GM18505 (cell line): ENCODE results near the gene TUBD1.
"Not testable (repeated sequence)": the region's sequence is repeated elsewhere in the genome, so short reads cannot be mapped to it uniquely, and the experiment has no call there.

Experiments
- ATAC-seq: cut with Tn5 transposase; IDR thresholded peaks from one replicate; pipeline ENCODE4 v1.9.1; 2021; ENCODE audit not compliant: unreplicated experiment
- POLR2A ChIP-seq: IDR thresholded peaks from 4 replicates; pipeline ENCODE4 v1.6.1; 2011; ENCODE audit warnings: borderline replicate concordance; ENCODE audit not compliant: insufficient read depth, insufficient read length; ENCODE audit errors: extremely low read depth

The TUBD1 gene, protein sequence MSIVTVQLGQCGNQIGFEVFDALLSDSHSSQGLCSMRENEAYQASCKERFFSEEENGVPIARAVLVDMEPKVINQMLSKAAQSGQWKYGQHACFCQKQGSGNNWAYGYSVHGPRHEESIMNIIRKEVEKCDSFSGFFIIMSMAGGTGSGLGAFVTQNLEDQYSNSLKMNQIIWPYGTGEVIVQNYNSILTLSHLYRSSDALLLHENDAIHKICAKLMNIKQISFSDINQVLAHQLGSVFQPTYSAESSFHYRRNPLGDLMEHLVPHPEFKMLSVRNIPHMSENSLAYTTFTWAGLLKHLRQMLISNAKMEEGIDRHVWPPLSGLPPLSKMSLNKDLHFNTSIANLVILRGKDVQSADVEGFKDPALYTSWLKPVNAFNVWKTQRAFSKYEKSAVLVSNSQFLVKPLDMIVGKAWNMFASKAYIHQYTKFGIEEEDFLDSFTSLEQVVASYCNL

DNA sequence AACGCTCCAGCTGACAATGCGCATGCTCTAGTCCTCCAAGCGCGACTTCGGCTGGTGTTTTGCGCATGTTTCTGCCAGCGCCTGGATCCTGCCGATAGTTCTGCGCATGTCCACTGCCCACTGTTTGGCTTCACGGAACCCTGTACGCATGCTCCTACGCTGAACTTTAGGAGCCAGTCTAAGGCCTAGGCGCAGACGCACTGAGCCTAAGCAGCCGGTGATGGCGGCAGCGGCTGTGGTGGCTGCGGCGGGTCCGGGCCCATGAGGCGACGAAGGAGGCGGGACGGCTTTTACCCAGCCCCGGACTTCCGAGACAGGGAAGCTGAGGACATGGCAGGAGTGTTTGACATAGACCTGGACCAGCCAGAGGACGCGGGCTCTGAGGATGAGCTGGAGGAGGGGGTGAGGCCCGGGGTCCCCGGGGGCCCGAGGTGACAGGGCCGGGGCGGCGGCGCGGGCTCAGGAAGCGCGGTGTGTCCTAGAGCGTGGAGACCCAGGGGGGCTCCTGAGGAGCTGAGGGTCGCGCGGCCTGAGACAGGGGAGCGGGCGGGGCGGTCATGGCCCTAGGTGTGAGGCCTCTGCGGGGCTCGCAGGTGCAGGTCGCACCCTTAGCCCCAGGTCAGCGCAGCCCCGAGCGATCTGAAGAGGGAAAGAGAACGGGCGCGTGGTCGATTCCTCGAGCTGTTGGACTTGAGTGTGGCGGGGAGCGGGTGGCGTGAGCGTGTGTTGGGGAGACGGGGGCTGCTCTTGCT, at the start of gene TUBD1, which contains the start of gene RPS6KB1:
Gene TUBD1 (minus strand): TSS at position 20 of the 752 bp plus-strand sequence. CDS start 1,941 bp downstream, outside the sequence.
Gene RPS6KB1 (plus strand): TSS at position 198 of the 752 bp plus-strand sequence. CDS start 64 bp downstream, at position 262.
- ATAC-seq, result peak; percentile 79
- peak; percentile 96 for TF ChIP-seq POLR2A

GRCh38 chr17:59941131-59941530, 48.4 kb upstream of the TUBD1 start:
- TF ChIP-seq POLR2A, result no peak

DNA sequence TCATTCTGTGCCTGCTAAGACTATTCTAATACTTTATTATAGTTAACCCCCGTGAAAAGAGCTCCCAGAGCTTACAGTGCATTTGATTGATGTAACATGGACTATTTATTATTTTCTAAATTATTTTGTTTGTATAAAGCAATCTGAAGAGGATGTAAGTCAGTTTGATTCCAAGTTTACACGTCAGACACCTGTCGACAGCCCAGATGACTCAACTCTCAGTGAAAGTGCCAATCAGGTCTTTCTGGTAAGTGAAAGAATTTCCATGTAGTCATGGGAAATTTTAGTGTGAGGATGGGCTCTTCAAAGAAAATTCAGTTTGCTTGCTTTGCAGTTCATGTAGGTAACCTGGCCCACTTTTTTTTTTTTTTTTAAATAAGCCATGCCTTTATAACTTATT, 48.0 kb upstream of the TUBD1 start:
- ATAC-seq, result not testable (repeated sequence)

More at GRCh38 chr17:59941131-59941530, 48.4 kb upstream of the TUBD1 start:
- no peak for ATAC-seq

DNA sequence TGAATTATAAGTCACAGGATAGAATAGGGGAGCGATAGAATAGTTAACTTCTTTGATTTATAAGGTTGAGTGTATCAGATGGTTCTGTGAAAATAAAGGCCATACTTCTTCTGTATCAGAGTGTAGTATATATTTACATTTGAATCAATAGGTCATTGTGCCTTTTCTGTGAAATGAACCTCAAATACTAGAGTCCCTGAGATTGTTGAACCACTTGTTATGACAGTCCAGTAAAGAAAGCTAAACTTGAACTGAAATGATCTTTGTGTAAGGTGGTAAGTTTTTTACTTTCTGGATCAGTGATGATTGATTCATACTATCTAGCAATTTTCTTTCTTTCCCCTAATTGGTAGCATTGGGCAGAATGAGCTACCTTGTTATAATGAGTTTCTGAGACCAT, 40.6 kb upstream of the TUBD1 start:
- ATAC-seq, result not testable (repeated sequence)

- not testable (repeated sequence) for ATAC-seq
These were observed 38.0 kb upstream of the TUBD1 start for GRCh38 chr17:59930768-59931167.

GRCh38 chr17:59930121-59930520, 37.4 kb upstream of the TUBD1 start:
- not testable (repeated sequence) for ATAC-seq

DNA sequence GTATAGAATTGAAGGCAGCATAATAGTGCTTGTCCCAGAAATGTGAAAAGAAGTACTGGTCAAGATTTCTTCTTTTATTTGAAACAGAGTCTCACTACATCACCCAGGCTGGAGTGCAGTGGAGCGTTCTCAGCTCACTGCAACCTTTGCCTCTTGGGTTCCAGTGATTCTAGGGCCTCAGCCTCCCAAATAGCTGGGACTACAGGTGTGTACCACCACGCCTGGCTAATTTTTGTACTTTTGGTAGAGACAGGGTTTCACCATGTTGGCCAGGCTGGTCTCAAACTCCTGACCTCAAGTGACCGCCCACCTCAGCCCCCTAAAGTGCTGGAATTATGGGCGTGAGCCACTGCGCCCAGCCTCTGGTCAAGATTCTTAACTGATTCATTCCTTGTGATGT, 27.9 kb upstream of the TUBD1 start:
- ATAC-seq, result not testable (repeated sequence)

GRCh38 chr17:59916446-59916845, 23.7 kb upstream of the TUBD1 start:
- ATAC-seq, result no peak
- no peak for TF ChIP-seq POLR2A

DNA sequence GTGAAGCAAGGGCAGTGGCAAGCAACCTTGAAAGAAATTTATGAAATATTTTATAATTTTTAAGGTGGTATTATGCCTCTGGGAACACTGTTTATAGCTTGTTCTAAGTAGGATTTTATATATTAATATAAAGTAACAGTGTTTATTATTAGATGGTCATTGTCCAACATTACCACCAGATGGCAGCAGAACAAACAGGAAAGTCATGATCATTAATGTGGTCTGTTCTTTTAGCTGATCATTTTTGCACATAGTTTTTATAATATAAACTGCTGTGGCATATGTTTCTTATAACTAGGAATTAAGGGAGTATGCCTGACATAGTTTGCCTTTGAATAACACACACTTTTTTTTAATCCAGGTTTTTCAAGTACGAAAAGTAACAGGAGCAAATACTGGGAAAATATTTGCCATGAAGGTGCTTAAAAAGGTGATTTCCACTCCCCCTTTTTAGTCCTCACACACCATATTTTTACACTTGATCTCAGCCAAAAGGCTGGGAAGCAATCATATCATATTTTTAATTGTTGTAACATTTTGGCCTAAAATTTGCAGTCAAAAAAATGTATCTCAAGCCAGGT, 21.6 kb upstream of the TUBD1 start:
- no peak for ATAC-seq
- TF ChIP-seq POLR2A, result no peak

DNA sequence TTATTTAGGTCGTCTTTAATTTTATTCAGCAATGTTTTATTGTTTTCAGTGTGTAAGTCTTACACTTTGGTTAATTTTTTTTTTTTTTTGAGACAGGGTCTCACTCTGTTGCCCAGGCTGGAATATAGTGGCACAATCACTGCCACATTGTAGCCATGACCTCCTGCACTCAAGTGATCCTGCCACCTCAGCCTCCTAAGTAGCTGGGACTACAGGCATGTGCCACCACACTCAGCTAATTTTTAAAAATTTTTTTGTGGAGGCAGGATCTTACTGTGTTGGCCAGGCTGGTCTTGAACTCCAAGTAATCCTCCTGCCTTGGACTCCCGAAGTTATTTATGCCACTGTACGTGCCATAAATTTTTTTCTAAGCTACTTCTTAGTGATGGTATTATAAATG, 14.7 kb upstream of the TUBD1 start:
- no peak for ATAC-seq
- no peak for TF ChIP-seq POLR2A

DNA sequence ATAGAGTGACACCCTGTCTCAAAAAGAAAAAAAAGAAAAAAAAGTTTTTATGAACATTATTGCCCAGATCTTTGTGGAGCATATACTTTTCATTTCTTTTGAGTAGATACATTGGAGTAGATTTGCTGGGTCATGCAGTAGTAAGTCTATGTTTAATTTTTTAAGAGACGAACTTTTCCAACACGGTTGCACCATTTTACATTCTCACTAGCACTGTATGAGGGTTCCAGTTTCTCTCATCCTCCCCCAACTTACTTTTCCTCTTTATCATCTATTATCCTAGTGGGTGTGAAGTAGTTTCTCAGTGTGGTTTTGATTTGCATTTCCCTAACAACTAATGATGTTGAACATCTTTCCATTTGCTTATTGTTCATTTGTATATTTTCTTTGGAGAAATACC, 10.7 kb upstream of the TUBD1 start:
- no peak for TF ChIP-seq POLR2A
- no peak for ATAC-seq

DNA sequence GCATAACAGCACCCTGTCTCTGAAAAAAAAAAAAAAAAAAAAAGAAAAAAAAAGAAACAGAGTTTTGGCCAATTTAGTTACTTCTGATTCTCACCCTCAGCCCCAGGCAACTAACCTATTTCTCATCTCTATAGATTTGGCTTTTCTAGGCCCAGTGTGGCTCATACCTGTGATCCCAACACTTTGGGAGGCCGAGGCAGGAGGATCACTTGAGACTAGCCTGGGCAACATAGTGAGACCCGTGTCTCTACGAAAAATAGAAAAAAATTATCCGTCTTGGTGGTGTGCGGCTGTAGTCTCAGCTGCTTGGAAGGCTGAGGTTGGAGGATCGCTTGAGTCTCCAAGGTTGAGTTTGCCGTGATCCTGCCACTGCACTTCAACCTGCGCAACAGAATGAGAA, 8.9 kb upstream of the TUBD1 start:
- no peak for ATAC-seq
- TF ChIP-seq POLR2A, result no peak

DNA sequence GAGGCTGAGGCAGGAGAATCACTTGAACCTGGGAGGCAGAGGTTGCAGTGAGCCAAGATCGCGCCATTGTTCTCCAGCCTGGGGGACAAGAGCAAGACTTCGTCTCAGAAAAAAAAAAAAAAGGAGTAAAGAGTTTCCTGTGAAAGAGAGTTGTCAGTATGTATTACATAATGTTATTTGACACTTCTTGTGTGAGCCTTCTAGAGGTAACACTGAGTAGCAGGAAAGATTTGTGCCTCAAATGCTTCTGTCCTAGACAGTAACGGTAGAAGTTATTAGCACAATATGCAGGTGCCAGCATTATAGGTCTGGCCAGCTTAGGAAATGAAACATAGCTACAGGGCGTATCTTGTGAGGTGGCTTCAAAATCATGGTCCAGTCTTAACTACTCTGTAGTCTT, 6.4 kb upstream of the TUBD1 start:
- ATAC-seq, result no peak
- TF ChIP-seq POLR2A, result no peak

GRCh38 chr17:59897090-59897489, 4.3 kb upstream of the TUBD1 start:
- ATAC-seq, result no peak
- no peak for TF ChIP-seq POLR2A
